NCI-H187 (cell line): ENCODE data around the gene MBOAT7.

Source experiments
- DNase-seq, 2 experiments: peaks; one replicate each; lab custom pipeline; 2025; lab: John Stamatoyannopoulos, UW

MBOAT7 gene

DNA sequence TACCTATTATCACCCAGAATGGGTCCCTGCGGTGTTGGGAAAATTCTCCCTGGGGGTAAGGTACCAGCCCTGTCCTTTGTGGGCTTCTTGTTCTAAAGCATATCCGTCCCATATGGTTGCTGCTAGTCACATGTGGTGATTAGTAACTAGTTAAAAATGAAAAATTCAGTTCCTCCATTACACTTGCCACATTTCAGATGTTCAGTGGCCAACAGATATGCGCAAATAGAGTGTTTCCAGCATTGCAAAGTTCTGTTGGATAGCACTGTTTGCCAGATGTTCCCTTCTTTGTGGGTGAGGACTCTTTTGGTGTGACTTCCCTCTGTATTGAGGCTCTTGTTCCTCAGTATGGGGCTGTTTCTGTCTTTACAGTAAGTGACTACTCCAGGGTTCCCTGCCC lies 48.0 kb downstream of the MBOAT7 start:
- DNase-seq = no peak

DNA sequence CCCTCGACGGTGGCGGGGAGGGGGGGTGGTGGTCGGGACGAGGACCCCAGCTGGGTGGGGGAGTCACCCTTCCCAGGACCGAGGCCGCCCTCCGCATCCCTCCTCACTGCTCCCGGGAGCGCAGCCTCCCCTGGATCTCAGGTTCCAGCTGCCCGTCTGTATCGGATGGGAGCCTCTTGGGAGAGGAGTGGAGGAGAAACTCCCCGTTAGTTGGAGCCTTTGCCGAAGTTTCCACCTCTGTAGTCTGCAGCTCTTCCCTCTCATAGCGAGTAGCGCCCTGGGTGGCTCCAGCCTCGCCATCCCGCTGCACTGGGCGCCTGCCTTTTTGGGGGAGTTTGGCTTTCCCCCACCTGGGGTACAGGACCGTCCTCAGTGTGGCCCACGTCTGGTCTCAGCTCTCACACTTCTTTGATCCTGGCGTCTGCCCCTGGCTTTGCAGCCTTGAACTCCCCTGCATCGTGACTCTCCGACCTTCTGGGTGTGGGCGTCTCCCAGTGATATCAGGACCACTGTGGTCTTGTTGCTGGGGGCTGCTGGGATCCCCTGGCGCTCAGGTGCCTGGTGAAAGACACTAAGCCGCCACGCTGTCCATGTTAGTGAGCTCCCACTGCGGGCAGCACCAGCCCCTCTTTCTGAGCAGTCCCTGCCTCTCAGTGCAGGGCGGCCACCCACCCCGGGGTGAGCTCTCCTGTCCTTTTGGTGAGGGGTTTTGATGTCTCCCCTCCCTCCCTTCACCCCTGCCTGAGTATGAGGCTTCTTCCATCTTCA lies 50.7 kb downstream of the MBOAT7 start:
- no peak for DNase-seq

DNA sequence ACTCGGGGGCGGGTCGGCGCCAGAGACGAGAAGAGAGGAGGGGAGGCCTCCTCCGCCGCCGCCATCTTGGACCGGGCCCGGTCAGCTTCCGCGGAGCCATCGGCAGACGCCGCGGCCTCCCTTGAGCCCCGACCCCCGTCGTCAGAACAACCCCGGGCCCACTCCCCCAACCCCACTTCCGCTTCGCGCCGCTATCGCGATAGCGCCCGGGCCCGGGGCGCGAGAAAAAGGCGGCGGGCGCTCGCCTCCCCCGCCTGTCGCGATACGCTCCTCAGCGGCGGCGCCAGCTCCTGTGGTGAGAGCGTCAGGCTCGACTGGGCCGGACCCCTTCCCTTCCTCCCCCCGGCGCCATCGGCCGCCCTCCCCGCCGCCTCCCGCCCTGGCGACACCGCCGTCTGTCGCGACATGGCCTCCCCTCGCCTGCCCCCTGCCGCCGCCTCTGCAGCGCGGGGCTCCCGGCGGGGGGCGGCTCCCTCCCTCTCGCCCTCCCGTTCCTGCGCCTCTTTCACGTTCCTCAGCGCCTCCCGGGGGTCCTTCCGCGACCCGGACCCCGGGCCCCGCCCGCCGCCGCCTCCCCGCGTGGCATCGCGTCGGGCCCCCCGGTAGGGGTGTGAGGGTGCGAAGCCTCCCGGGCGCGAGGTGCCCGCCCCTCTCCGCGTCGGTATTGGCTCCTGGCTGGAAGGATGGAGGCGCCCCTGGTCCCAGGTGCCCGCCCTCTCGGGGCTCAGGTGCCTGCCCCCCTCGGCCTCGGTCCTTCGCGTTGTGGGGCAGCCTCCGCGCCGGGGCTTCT lies 51.5 kb downstream of the MBOAT7 start, which contains the start of gene CNOT3:
Gene CNOT3, plus strand, starts transcription at position 64 of the 790 bp plus-strand sequence. CDS start 5,217 bp downstream, outside the sequence.
- DNase-seq = no peak

DNA sequence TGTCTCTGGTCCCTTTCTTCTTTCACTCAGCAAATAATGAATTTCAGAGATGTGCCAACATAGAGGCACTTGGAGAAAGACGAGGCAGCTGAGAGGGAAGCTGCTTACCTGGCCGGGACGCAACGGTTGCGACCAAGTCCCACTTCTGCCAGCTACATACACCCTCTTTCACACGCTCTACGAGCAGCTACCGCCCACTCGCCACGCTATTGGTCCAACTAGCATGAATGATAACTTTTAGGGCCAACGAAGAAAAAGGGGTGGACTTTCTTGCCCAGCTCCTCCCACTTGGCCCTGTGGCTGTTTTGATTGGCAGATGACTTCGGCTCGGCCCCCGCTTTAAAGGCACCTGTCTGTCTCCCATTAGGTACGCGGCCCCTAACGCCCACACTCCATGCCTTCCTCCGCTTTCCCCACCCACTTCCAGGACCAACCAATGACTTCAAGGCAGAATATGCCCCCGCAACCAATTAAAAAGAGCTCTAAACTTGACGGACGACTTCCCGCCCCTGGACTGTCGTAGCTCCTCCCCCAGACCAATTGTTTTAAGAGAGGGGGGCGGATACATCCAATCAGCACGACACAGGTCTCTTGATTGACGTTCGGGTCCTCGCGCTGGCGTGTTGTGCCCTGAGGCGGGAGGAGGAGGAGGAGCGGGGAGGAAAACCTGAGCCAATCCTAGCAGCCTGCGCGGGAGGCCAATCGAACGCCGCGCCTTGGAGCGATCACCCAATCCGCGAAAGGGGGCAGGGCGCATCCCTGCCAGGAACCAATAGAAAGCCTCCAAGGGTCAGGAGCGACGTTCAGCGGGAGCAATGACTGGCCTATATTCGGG lies 52.3 kb downstream of the MBOAT7 start:
- peak; percentile 100 for DNase-seq

DNA sequence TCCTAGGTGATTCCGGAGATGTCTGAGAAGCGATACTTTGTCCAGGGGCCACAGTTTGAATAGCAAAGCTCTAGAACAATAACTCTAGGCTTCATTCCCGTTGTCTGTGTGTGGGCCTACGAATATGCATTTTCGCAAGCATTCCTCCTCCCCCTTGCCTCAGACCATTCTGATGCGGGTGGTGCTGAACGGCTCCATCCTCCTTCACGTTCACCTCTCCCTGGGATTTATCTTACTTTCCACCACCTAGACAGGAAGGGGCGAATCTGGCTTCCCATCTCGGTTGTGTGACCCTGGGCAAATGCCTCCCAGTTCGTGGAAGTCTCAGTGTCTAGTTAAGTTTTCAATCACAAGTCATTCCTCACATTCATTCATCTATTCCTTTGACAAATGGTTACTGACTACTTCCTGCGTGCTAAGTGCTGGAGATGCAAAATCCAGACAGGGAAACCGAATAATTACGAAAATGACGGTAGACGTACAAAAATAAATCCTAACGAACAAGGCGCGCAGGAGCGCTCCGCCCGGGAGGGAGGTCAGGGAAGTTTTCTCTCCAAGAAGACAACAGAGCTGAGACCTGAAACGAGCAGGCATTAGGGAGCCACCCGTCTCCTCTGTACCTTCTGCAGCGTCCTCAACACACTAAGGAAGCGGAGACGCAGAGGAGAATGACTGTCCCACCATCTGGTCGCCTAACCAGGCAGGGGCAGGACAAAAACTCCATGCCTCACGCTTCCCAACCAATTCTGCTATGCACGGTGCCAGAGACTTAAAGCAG lies 53.1 kb downstream of the MBOAT7 start:
- DNase-seq = no peak

DNA sequence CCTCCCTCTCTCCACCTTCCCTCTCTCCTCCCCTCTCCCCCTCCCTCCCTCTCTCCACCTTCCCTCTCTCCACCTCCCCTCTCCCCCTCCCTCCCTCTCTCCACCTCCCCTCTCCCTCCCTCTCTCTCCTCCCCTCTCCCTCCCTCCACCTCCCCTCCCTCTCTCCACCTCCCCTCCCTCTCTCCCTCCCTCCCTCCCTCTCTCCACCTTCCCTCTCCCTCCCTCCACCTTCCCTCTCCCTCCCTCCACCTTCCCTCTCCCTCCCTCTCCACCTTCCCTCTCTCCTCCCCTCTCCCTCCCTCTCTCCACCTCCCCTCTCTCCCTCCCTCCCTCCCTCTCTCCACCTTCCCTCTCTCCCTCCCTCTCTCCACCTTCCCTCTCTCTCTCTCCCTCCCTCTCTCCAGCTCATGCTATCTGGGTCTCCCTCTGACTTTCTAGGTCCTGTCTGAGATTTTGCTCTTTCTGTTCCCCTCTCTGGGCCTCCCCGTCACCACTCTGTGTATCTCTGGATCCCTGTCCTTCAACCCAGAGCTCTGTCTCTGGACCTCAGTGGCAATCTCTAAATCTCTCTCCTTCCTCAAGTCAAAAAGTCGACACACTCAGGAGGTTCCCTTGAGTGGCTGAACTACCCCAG lies 55.3 kb downstream of the MBOAT7 start:
- DNase-seq = no peak

DNA sequence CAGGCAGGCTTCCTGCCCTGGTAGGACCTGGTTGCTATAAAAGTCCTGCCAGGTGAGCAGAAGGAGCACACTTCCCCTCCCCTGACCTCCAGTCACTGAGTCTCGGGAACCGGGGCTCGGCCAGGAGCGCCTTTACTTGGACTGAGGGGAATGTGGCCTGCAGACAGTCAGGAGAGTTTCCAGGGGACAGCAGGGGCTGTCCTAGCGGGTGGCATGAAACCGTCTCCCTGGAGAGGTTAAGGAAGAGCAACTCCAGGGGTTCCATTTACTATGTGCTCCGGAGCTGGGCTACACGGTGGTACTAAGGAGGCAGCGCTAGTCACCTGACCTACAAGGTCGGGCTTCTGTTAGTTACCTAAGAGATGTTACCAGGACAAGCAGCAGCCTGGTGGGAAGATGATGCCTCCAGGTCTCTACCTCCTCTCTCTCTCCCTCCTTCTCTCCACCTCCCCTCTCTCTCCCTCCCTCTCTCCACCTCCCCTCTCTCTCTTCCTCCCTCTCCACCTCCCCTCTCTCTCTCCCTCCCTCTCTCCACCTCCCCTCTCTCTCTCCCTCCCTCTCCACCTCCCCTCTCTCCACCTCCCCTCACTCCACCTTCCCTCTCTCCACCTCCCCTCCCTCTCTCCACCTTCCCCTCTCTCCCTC lies 55.9 kb downstream of the MBOAT7 start:
- no peak for DNase-seq

DNA sequence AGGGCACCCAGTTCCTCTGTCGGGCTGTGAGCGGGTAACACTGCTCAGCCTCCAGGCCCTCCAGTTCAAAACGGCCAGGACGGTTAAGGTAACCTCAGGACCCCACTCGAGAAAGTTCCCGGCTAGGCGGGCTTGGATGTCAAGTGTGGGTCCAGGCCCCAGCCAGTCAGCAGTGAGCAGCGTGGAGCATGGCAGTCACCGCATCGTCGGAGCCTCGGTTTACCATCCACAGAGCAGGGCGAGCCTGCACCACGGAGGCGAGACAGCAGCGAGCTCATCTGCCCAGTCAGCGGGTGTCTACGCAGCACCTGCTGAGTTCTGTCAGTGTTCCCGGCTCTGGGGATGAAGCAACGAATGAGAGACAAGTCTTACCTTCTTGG lies 59.8 kb downstream of the MBOAT7 start:
- DNase-seq = no peak

DNA sequence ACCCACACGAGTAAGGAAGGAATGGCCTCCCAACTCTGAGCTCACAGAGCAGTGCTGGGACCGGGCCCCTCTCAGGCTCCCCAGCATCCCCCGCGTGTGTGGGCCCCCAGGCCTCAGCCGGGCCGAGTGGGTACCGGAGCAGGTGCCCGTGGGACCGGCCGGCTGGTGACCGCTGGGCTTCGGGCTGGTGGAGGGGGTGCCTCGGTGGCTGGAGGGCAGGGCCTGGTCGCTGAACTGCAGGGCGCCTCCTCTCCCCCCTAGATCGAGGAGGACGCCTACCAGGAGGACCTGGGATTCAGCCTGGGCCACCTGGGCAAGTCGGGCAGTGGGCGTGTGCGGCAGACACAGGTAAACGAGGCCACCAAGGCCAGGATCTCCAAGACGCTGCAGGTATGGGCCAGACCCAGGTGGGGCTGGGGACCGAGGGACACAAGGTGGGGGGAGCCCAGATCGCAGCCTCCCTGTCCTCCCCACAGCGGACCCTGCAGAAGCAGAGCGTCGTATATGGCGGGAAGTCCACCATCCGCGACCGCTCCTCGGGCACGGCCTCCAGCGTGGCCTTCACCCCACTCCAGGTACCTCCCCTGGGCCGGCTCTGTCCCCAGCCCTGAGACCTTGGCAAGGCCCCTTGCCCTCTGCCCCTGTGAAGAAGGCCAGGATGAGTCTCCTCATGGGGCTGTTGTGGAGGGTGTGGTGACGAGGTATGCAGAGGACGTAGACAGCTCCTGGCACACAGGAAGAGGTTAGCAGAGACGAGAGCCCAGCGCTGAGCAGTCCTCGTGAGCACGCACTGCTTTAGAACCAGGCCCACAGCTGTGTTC lies 60.4 kb downstream of the MBOAT7 start:
- no peak for DNase-seq

DNA sequence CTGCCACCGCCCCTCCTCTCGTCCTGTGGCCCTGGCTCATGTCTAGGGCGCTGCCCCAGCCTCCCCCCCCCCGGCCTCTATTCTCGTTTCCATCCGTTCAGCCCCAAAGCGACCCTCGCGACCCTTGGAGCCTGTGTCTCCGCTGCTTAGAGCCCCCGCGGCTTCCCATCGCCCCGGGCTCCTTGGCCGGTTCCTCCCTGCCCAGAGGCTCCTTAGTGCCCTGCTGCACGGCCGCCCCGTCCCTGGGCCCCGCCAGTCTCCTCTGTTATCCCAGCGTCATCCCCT lies 61.0 kb downstream of the MBOAT7 start:
- no peak for DNase-seq

DNA sequence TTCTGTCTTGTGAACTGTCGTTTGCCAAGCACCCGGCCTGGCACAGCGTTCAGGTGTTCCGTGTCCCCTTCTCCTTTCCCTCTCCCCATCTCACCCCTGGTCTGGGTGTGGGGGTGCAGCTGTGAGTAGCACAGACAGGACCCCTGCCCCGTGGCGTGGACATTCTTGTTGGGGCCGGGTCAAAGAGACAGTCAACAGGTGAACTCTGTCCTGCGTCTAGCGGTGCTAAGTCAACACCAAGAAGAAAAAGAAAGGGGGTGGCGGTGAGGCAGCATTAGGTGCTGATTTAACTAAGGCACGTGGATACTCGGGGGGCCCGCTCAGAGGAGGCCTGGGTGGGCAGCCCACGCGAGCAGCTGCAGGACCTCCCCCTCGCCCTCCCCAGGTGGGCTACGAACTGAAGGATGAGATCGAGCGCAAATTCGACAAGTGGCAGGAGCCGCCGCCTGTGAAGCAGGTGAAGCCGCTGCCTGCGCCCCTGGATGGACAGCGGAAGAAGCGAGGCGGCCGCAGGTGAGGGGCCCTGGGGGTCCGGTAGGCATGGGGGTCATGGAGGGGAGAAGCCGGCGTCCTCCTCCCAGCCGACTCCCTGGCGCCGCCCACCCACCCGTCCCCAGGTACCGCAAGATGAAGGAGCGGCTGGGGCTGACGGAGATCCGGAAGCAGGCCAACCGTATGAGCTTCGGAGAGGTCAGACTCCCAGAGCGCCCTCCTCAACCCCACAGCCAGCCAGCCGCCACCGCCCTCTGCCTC lies 61.5 kb downstream of the MBOAT7 start:
- no peak for DNase-seq

DNA sequence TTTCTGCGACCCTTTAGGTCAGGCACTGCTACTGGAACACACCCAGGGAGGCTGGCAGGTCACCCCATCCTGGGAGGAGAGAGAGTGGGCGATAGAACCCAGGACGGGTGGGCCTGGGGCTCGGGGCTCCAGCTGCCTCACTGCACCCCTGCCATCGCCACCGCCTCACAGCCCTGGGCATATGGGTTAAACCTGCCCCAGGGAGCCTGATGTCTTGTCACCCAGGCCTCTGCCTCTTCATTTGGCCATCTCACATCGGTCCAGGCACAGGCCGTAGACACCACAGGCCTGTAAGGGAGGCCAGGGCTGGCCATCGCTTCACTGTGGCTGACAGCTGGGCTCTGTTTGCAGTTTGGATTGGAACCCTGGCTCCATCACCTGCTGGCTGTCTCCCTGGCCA lies 63.7 kb downstream of the MBOAT7 start:
- DNase-seq = no peak

DNA sequence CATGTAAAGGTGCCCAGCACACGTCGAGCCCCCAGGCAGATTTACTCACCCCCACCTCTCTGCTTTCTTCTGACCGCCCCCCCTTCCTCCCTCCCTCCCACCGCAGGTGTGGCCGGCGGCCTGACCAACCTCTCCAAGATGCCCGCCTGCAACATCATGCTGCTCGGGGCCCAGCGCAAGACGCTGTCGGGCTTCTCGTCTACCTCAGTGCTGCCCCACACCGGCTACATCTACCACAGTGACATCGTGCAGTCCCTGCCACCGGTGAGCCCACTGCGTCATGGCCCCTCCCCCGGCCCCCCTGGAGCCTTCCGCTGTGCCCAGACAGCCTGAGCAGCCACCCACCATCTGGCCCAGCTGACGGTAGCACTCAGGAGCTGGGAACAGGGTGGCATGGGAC lies 65.0 kb downstream of the MBOAT7 start:
- DNase-seq = no peak

DNA sequence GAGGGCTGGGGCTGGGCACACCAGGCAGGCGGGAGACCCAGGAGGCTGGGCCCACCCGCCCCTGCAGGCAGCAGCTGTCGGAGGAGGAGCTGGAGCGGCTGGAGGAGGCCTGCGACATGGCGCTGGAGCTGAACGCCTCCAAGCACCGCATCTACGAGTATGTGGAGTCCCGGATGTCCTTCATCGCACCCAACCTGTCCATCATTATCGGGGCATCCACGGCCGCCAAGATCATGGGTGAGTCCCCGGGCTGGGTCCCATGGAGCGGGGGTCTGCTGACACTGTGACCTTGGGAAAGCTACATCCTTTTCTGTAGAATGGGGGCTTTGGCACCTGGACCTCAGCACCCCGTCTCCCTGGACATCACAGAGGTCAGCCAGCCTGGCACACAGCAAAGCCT lies 65.7 kb downstream of the MBOAT7 start:
- DNase-seq = no peak
